ENCODE measurements around the gene PCDHGB3.
"Not testable (repeated sequence)": the region's sequence is repeated elsewhere in the genome, so short reads cannot be mapped to it uniquely, and the experiment has no call there.

PCDHGB3 gene

GRCh38 chr5:141393267-141393666, 23.2 kb downstream of the PCDHGB3 start:
- no peak for DNase-seq

- not testable (repeated sequence) for DNase-seq
Measured at GRCh38 chr5:141394401-141395187, 24.6 kb downstream of the PCDHGB3 start.

- DNase-seq: not testable (repeated sequence)
Measured at GRCh38 chr5:141397756-141398551, 27.9 kb downstream of the PCDHGB3 start, which contains the start of gene PCDHGB5. Gene PCDHGB5 (plus strand): TSS chr5:141397947. CDS start chr5:141398128, 181 bp downstream.

GRCh38 chr5:141398608-141399007, 28.6 kb downstream of the PCDHGB3 start:
- DNase-seq: no peak

GRCh38 chr5:141399555-141400258, 29.7 kb downstream of the PCDHGB3 start:
- DNase-seq: no peak

- DNase-seq: no peak
Measured at GRCh38 chr5:141402553-141403243, 32.7 kb downstream of the PCDHGB3 start, which contains the start of gene PCDHGA9. Gene PCDHGA9 (plus strand): TSS chr5:141402778. CDS start chr5:141402953, 175 bp downstream.

- DNase-seq: no peak
Measured at GRCh38 chr5:141403387-141403786, 33.3 kb downstream of the PCDHGB3 start.

- not testable (repeated sequence) for DNase-seq
Measured at GRCh38 chr5:141407790-141408505, 37.9 kb downstream of the PCDHGB3 start, which contains the start of gene PCDHGB6. Gene PCDHGB6 (plus strand): TSS chr5:141408021. CDS start chr5:141408203, 182 bp downstream.

- DNase-seq: no peak
Measured at GRCh38 chr5:141409598-141410306, 39.7 kb downstream of the PCDHGB3 start.

GRCh38 chr5:141411575-141411974, 41.5 kb downstream of the PCDHGB3 start:
- DNase-seq: no peak

- DNase-seq: peak; percentile 44 to 52
Measured at GRCh38 chr5:141412854-141413539, 43.0 kb downstream of the PCDHGB3 start, which contains the start of gene PCDHGA10. Gene PCDHGA10 (plus strand): TSS chr5:141412987. CDS start chr5:141413176, 189 bp downstream.

GRCh38 chr5:141413540-141414069, 43.6 kb downstream of the PCDHGB3 start:
- no peak for DNase-seq

- DNase-seq: not testable (repeated sequence)
Measured at GRCh38 chr5:141414548-141415274, 44.7 kb downstream of the PCDHGB3 start.

GRCh38 chr5:141415275-141415618, 45.2 kb downstream of the PCDHGB3 start:
- DNase-seq: not testable (repeated sequence)

GRCh38 chr5:141417494-141418172, 47.6 kb downstream of the PCDHGB3 start, which contains the start of gene PCDHGB7:
Gene PCDHGB7 (plus strand): TSS chr5:141417677. CDS start chr5:141417860, 183 bp downstream.
- DNase-seq: not testable (repeated sequence)

GRCh38 chr5:141419074-141419880, 49.2 kb downstream of the PCDHGB3 start:
- DNase-seq: no peak

- peak in 1 of 2 donors; percentile 24 for DNase-seq
Measured at GRCh38 chr5:141420855-141421488, 50.9 kb downstream of the PCDHGB3 start, which contains the start of gene PCDHGA11. Gene PCDHGA11 (plus strand): TSS chr5:141421051. CDS start chr5:141421228, 177 bp downstream.
